Measurements from ENCODE around the gene DYNLL1. TPM values are rescaled to one million over a fixed set of nuclear protein-coding genes. Genes with fewer than 3 reads are reported as not detected.

The DYNLL1 gene
- total and polyA plus RNA-seq, 2 experiments from 2014 or later: 310 to 868 TPM

- no peaks in the 10 kb centered on the region for H3K4me1 Mint-ChIP-seq
- H3K4me1 ChIP-seq (ENCODE audit: insufficient read depth): no peaks in the 10 kb centered on the region
- no peaks in the 10 kb centered on the region for H3K9me2 ChIP-seq (ENCODE audit: insufficient read depth)
- peaks cover 37% of the 10 kb centered on the region for H3K36me3 ChIP-seq (ENCODE audit: insufficient read depth)
- peaks cover 22% of the 10 kb centered on the region for H3K79me2 ChIP-seq (replicated peaks; ENCODE audit: insufficient read depth)
- no peak overlapping the region for H3K4me2 ChIP-seq
- H3K27ac ChIP-seq (ENCODE audit: low read depth): no peak overlapping the region
- no peak overlapping the region for H2AFZ ChIP-seq
- no peaks in the 10 kb centered on the region for H3K27me3 ChIP-seq (ENCODE audit: insufficient read depth)
- ATAC-seq (peak; percentile 79), DNase-seq (ENCODE audit: low spot score) (peak; percentile 70)
- H3K27ac Mint-ChIP-seq: no peak overlapping the region
- H3F3A ChIP-seq (replicated peaks; ENCODE audit: low read depth): peaks cover 8% of the 10 kb centered on the region
- H3K36me3 Mint-ChIP-seq (ENCODE audit: low read depth): peaks cover 66% of the 10 kb centered on the region; the same call in 2 of the 3 replicates
- peaks cover 4% of the 10 kb centered on the region for H3K27me3 Mint-ChIP-seq (ENCODE audit: insufficient read depth, low read depth, poor library complexity)
- TF ChIP-seq CREB1 (CRISPR knock-in tag; IDR thresholded peaks at IDR 0.05; ENCODE audit: low read depth): no peak
- TF ChIP-seq NANOG (IDR thresholded peaks at IDR 0.05; ENCODE audit: borderline replicate concordance): no peak
- TF ChIP-seq CTCF (conservative IDR thresholded peaks at IDR 0.05; ENCODE audit: low read depth in 2 of 2): peak; percentile 66 to 88
- no peaks in the 10 kb centered on the region for H3K9me3 Mint-ChIP-seq
- peaks cover 48% of the 10 kb centered on the region for H4K20me1 ChIP-seq (replicated peaks; ENCODE audit: insufficient read depth)
- no peak overlapping the region for H3K4me3 Mint-ChIP-seq
- no peak overlapping the region for H3K4me3 ChIP-seq
Measured at GRCh38 chr12:120453977-120454376, 41.9 kb upstream of the DYNLL1 start.

DNA sequence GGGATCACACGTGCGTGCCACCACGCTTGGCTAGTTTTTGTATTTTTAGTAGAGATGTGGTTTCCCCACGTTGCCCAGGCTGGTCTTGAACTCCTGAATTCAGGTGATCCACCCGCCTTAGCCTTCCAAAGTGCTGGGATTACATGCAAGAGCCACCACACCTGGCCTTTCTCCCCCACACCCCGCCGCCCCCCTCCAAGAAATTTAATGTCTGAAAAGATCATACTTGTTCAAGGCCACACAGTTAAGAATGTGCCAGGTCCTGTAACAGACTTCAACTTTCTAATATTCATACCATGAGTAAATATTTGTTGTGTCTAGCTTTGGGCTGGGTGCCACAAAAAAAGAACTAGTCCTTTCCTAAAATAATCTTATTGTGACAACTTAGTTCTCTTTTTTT, 40.6 kb upstream of the DYNLL1 start:
- Mint-ChIP-seq H3K27me3 (ENCODE audit: insufficient read depth, low read depth, poor library complexity) (peaks cover 5% of the 10 kb centered on the region), H3K9me3 (no peaks in the 10 kb centered on the region), H3K27ac (no peak overlapping the region), H3K36me3 (ENCODE audit: low read depth) (peaks cover 69% of the 10 kb centered on the region), H3K4me1 (no peaks in the 10 kb centered on the region), H3K4me3 (no peak overlapping the region)
- H2AFZ ChIP-seq: no peak overlapping the region
- H3K27me3 ChIP-seq (ENCODE audit: insufficient read depth): no peaks in the 10 kb centered on the region
- H4K20me1 ChIP-seq (replicated peaks; ENCODE audit: insufficient read depth): peaks cover 57% of the 10 kb centered on the region
- peaks cover 16% of the 10 kb centered on the region for H3F3A ChIP-seq (replicated peaks; ENCODE audit: low read depth)
- H3K79me2 ChIP-seq (replicated peaks; ENCODE audit: insufficient read depth): peaks cover 9% of the 10 kb centered on the region
- no peak overlapping the region for H3K4me3 ChIP-seq
- H3K4me1 ChIP-seq (ENCODE audit: insufficient read depth): no peaks in the 10 kb centered on the region
- H3K36me3 ChIP-seq (ENCODE audit: insufficient read depth): peaks cover 34% of the 10 kb centered on the region
- no peaks in the 10 kb centered on the region for H3K9me2 ChIP-seq (ENCODE audit: insufficient read depth)
- no peak for DNase-seq (ENCODE audit: low spot score)
- H3K4me2 ChIP-seq: no peak overlapping the region
- no peak overlapping the region for H3K27ac ChIP-seq (ENCODE audit: low read depth)
- no peak for ATAC-seq
- no peak for TF ChIP-seq ZNF114 (CRISPR knock-in tag; IDR thresholded peaks at IDR 0.05)
- TF ChIP-seq, protein P1, sequence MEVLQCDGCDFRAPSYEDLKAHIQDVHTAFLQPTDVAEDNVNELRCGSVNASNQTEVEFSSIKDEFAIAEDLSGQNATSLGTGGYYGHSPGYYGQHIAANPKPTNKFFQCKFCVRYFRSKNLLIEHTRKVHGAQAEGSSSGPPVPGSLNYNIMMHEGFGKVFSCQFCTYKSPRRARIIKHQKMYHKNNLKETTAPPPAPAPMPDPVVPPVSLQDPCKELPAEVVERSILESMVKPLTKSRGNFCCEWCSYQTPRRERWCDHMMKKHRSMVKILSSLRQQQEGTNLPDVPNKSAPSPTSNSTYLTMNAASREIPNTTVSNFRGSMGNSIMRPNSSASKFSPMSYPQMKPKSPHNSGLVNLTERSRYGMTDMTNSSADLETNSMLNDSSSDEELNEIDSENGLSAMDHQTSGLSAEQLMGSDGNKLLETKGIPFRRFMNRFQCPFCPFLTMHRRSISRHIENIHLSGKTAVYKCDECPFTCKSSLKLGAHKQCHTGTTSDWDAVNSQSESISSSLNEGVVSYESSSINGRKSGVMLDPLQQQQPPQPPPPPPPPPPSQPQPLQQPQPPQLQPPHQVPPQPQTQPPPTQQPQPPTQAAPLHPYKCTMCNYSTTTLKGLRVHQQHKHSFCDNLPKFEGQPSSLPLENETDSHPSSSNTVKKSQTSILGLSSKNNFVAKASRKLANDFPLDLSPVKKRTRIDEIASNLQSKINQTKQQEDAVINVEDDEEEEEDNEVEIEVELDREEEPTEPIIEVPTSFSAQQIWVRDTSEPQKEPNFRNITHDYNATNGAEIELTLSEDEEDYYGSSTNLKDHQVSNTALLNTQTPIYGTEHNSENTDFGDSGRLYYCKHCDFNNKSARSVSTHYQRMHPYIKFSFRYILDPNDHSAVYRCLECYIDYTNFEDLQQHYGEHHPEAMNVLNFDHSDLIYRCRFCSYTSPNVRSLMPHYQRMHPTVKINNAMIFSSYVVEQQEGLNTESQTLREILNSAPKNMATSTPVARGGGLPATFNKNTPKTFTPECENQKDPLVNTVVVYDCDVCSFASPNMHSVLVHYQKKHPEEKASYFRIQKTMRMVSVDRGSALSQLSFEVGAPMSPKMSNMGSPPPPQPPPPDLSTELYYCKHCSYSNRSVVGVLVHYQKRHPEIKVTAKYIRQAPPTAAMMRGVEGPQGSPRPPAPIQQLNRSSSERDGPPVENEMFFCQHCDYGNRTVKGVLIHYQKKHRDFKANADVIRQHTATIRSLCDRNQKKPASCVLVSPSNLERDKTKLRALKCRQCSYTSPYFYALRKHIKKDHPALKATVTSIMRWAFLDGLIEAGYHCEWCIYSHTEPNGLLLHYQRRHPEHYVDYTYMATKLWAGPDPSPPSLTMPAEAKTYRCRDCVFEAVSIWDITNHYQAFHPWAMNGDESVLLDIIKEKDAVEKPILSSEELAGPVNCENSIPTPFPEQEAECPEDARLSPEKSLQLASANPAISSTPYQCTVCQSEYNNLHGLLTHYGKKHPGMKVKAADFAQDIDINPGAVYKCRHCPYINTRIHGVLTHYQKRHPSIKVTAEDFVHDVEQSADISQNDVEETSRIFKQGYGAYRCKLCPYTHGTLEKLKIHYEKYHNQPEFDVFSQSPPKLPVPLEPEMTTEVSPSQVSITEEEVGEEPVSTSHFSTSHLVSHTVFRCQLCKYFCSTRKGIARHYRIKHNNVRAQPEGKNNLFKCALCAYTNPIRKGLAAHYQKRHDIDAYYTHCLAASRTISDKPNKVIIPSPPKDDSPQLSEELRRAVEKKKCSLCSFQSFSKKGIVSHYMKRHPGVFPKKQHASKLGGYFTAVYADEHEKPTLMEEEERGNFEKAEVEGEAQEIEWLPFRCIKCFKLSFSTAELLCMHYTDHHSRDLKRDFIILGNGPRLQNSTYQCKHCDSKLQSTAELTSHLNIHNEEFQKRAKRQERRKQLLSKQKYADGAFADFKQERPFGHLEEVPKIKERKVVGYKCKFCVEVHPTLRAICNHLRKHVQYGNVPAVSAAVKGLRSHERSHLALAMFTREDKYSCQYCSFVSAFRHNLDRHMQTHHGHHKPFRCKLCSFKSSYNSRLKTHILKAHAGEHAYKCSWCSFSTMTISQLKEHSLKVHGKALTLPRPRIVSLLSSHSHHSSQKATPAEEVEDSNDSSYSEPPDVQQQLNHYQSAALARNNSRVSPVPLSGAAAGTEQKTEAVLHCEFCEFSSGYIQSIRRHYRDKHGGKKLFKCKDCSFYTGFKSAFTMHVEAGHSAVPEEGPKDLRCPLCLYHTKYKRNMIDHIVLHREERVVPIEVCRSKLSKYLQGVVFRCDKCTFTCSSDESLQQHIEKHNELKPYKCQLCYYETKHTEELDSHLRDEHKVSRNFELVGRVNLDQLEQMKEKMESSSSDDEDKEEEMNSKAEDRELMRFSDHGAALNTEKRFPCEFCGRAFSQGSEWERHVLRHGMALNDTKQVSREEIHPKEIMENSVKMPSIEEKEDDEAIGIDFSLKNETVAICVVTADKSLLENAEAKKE (CRISPR knock-in tag; IDR thresholded peaks at IDR 0.05): no peak
- TF ChIP-seq, protein P2, sequence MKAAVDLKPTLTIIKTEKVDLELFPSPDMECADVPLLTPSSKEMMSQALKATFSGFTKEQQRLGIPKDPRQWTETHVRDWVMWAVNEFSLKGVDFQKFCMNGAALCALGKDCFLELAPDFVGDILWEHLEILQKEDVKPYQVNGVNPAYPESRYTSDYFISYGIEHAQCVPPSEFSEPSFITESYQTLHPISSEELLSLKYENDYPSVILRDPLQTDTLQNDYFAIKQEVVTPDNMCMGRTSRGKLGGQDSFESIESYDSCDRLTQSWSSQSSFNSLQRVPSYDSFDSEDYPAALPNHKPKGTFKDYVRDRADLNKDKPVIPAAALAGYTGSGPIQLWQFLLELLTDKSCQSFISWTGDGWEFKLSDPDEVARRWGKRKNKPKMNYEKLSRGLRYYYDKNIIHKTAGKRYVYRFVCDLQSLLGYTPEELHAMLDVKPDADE (IDR thresholded peaks at IDR 0.05): no peak
- no peak for TF ChIP-seq REST (IDR thresholded peaks at IDR 0.05; ENCODE audit: unreplicated experiment)
- no peak for TF ChIP-seq EZH2phosphoT487 (IDR thresholded peaks at IDR 0.05; ENCODE audit: unreplicated experiment)
- no peak for TF ChIP-seq ZNF331 (CRISPR knock-in tag; IDR thresholded peaks at IDR 0.05; ENCODE audit: low read depth)
- TF ChIP-seq JUNB (IDR thresholded peaks at IDR 0.05; ENCODE audit: unreplicated experiment): no peak

Measured in GM23338 (cell line).